ENCODE measurements around the gene RNPEP. TPM values are rescaled to one million over a fixed set of nuclear protein-coding genes. Genes with fewer than 3 reads are reported as not detected.

RNPEP gene
- polyA plus RNA-seq, 3 donors: 108 to 153 (median 127) TPM

GRCh38 chr1:202029727-202030126 is 47.3 kb downstream of the RNPEP start:
- intact Hi-C loops (cut with micrococcal nuclease): no loop called here
- peaks cover 7 to 17% (median 10%) of the 10 kb centered on the region in 3 donors for H3K27me3 Mint-ChIP-seq (ENCODE audit: low read depth in 3 of 3)
- no peak overlapping the region for H3K4me3 ChIP-seq (replicated peaks in 1 of 3; ENCODE audit: low read depth in 2 of 3, low read length in 3 of 3)
- TF ChIP-seq, protein P1, sequence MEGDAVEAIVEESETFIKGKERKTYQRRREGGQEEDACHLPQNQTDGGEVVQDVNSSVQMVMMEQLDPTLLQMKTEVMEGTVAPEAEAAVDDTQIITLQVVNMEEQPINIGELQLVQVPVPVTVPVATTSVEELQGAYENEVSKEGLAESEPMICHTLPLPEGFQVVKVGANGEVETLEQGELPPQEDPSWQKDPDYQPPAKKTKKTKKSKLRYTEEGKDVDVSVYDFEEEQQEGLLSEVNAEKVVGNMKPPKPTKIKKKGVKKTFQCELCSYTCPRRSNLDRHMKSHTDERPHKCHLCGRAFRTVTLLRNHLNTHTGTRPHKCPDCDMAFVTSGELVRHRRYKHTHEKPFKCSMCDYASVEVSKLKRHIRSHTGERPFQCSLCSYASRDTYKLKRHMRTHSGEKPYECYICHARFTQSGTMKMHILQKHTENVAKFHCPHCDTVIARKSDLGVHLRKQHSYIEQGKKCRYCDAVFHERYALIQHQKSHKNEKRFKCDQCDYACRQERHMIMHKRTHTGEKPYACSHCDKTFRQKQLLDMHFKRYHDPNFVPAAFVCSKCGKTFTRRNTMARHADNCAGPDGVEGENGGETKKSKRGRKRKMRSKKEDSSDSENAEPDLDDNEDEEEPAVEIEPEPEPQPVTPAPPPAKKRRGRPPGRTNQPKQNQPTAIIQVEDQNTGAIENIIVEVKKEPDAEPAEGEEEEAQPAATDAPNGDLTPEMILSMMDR (IDR thresholded peaks at IDR 0.05): no peak
- no peaks in the 10 kb centered on the region for H3K79me2 ChIP-seq (ENCODE audit: insufficient read depth, low read length)
- no peak overlapping the region for H3K9ac ChIP-seq (ENCODE audit: insufficient read depth, low read length, poor library complexity, severe bottlenecking)
- H3K4me1 Mint-ChIP-seq: no peaks in the 10 kb centered on the region
- H4K20me1 ChIP-seq (ENCODE audit: insufficient read depth, low read length): no peaks in the 10 kb centered on the region
- H3K27me3 ChIP-seq (ENCODE audit: control insufficient read depth in 2 of 2, insufficient read depth in 2 of 2, low read length in 2 of 2): no peaks in the 10 kb centered on the region
- WGBS (ENCODE audit: insufficient coverage): 100% methylated on average over 2 of the region's 2 CpGs
- no peaks in the 10 kb centered on the region for H3K36me3 Mint-ChIP-seq
- no peak overlapping the region for H3K4me3 Mint-ChIP-seq
- H3K9me3 Mint-ChIP-seq: no peaks in the 10 kb centered on the region
- H3K36me3 ChIP-seq (replicated peaks in 1 of 2; ENCODE audit: control insufficient read depth in 1 of 2, insufficient read depth in 2 of 2, low read length in 2 of 2): no peaks in the 10 kb centered on the region
- no peak overlapping the region for H3K4me2 ChIP-seq (replicated peaks; ENCODE audit: extremely low read depth, low read length, poor library complexity, severe bottlenecking)
- no peak for DNase-seq
- H3K27ac Mint-ChIP-seq: peak overlapping the region in 1 of 7 donors; percentile 15
- no peaks in the 10 kb centered on the region for H3K9me3 ChIP-seq (replicated peaks in 1 of 2; ENCODE audit: control insufficient read depth in 1 of 2, insufficient read depth in 1 of 2, low read length in 2 of 2)
- H3K4me1 ChIP-seq (ENCODE audit: control insufficient read depth in 1 of 2, insufficient read depth in 2 of 2, low read length in 2 of 2): no peaks in the 10 kb centered on the region
- no peak overlapping the region for H3K27ac ChIP-seq (ENCODE audit: low read depth in 1 of 2, low read length in 2 of 2)
- H2AFZ ChIP-seq (ENCODE audit: insufficient read depth, low read depth, low read length, poor library complexity, severe bottlenecking): no peak overlapping the region

- H3K27me3 Mint-ChIP-seq (ENCODE audit: low read depth in 3 of 3): peaks cover 3 to 13% (median 11%) of the 10 kb centered on the region in 3 donors
These were observed 49.3 kb downstream of the RNPEP start for GRCh38 chr1:202031796-202032195.

More at GRCh38 chr1:202031796-202032195, 49.3 kb downstream of the RNPEP start:
- Histone ChIP-seq H3K9ac (ENCODE audit: insufficient read depth, low read length, poor library complexity, severe bottlenecking) (no peak overlapping the region), H2AFZ (ENCODE audit: insufficient read depth, low read depth, low read length, poor library complexity, severe bottlenecking) (no peak overlapping the region), H3K36me3 (replicated peaks in 1 of 2; ENCODE audit: control insufficient read depth in 1 of 2, insufficient read depth in 2 of 2, low read length in 2 of 2) (no peaks in the 10 kb centered on the region), H3K79me2 (ENCODE audit: insufficient read depth, low read length) (no peaks in the 10 kb centered on the region), H3K27me3 (ENCODE audit: control insufficient read depth in 2 of 2, insufficient read depth in 2 of 2, low read length in 2 of 2) (no peaks in the 10 kb centered on the region), H3K9me3 (replicated peaks in 1 of 2; ENCODE audit: control insufficient read depth in 1 of 2, insufficient read depth in 1 of 2, low read length in 2 of 2) (no peaks in the 10 kb centered on the region), H3K4me3 (replicated peaks in 1 of 3; ENCODE audit: low read depth in 2 of 3, low read length in 3 of 3) (no peak overlapping the region), H4K20me1 (ENCODE audit: insufficient read depth, low read length) (no peaks in the 10 kb centered on the region), H3K27ac (ENCODE audit: low read depth in 1 of 2, low read length in 2 of 2) (no peak overlapping the region), H3K4me2 (replicated peaks; ENCODE audit: extremely low read depth, low read length, poor library complexity, severe bottlenecking) (no peak overlapping the region), H3K4me1 (ENCODE audit: control insufficient read depth in 1 of 2, insufficient read depth in 2 of 2, low read length in 2 of 2) (no peaks in the 10 kb centered on the region)
- Mint-ChIP-seq H3K27ac (no peak overlapping the region), H3K36me3 (no peaks in the 10 kb centered on the region), H3K4me3 (no peak overlapping the region), H3K9me3 (no peaks in the 10 kb centered on the region), H3K4me1 (no peaks in the 10 kb centered on the region)
- DNase-seq: no peak
- TF ChIP-seq, protein P1 (IDR thresholded peaks at IDR 0.05): no peak
- intact Hi-C loops (cut with micrococcal nuclease): no loop called here
- 83% methylated on average over 1 of the region's 4 CpGs for WGBS (ENCODE audit: insufficient coverage)

All from CD14-positive monocyte (primary cell).